ENCODE results near the gene ZBTB34.
A peak's percentile ranks its signal among the peaks of the same experiment; 100 is the strongest.
"Not testable (repeated sequence)": the region's sequence is repeated elsewhere in the genome, so short reads cannot be mapped to it uniquely, and the experiment has no call there.

Gene ZBTB34

GRCh38 chr9:126860077-126860756 lies at the start of gene ZBTB34:
Gene ZBTB34, plus strand, starts transcription at chr9:126860639. Its CDS starts 18,761 bp downstream, at chr9:126879400.
- peak; percentile 82 for DNase-seq (ENCODE audit: low spot score)

- no peak for DNase-seq (ENCODE audit: low spot score)
Measured at GRCh38 chr9:126813072-126813471, 47.4 kb upstream of the ZBTB34 start.

- no peak for DNase-seq (ENCODE audit: low spot score)
Measured at GRCh38 chr9:126814091-126814490, 46.3 kb upstream of the ZBTB34 start.

- not testable (repeated sequence) for DNase-seq (ENCODE audit: low spot score)
Measured at GRCh38 chr9:126817615-126818014, 42.8 kb upstream of the ZBTB34 start.

GRCh38 chr9:126818482-126818881 lies 42.0 kb upstream of the ZBTB34 start:
- no peak for DNase-seq (ENCODE audit: low spot score)

GRCh38 chr9:126819482-126819881 lies 41.0 kb upstream of the ZBTB34 start:
- DNase-seq (ENCODE audit: low spot score) = no peak

- no peak for DNase-seq (ENCODE audit: low spot score)
Measured at GRCh38 chr9:126822278-126822677, 38.2 kb upstream of the ZBTB34 start.

- no peak for DNase-seq (ENCODE audit: low spot score)
Measured at GRCh38 chr9:126822873-126823272, 37.6 kb upstream of the ZBTB34 start.

GRCh38 chr9:126824052-126824451 lies 36.4 kb upstream of the ZBTB34 start:
- not testable (repeated sequence) for DNase-seq (ENCODE audit: low spot score)

- no peak for DNase-seq (ENCODE audit: low spot score)
Measured at GRCh38 chr9:126827227-126827626, 33.2 kb upstream of the ZBTB34 start.

GRCh38 chr9:126829035-126829434 lies 31.4 kb upstream of the ZBTB34 start:
- DNase-seq (ENCODE audit: low spot score) = no peak

- no peak for DNase-seq (ENCODE audit: low spot score)
Measured at GRCh38 chr9:126830827-126831226, 29.6 kb upstream of the ZBTB34 start.

GRCh38 chr9:126832440-126832839 lies 28.0 kb upstream of the ZBTB34 start:
- DNase-seq (ENCODE audit: low spot score) = no peak

- no peak for DNase-seq (ENCODE audit: low spot score)
Measured at GRCh38 chr9:126833020-126833419, 27.4 kb upstream of the ZBTB34 start.

GRCh38 chr9:126833710-126834345 lies 26.6 kb upstream of the ZBTB34 start:
- DNase-seq (ENCODE audit: low spot score) = peak; percentile 76

GRCh38 chr9:126834672-126835071 lies 25.8 kb upstream of the ZBTB34 start:
- DNase-seq (ENCODE audit: low spot score) = no peak

- DNase-seq (ENCODE audit: low spot score) = no peak
Measured at GRCh38 chr9:126836216-126836615, 24.2 kb upstream of the ZBTB34 start.

GRCh38 chr9:126838055-126838811 lies 22.2 kb upstream of the ZBTB34 start:
- no peak for DNase-seq (ENCODE audit: low spot score)

- no peak for DNase-seq (ENCODE audit: low spot score)
Measured at GRCh38 chr9:126838895-126839294, 21.5 kb upstream of the ZBTB34 start.

GRCh38 chr9:126839301-126839700 lies 21.1 kb upstream of the ZBTB34 start:
- no peak for DNase-seq (ENCODE audit: low spot score)

- DNase-seq (ENCODE audit: low spot score) = no peak
Measured at GRCh38 chr9:126842220-126842842, 18.1 kb upstream of the ZBTB34 start.

GRCh38 chr9:126842977-126843799 lies 17.3 kb upstream of the ZBTB34 start:
- no peak for DNase-seq (ENCODE audit: low spot score)
